Pancreas (tissue), 10 donors: ENCODE measurements around the gene STH. TPM values are rescaled to one million over a fixed set of nuclear protein-coding genes. Genes with fewer than 3 reads are reported as not detected.

ENCODE experiments used
- ATAC-seq, 4 donors: fragments of 200-7000 bp; cut with Tn5 transposase; one replicate each; pipeline versions ENCODE4 v1.8.0 to v1.9.1; 2020; ENCODE audit warnings: mild to moderate bottlenecking in 4 of 4, moderate library complexity in 4 of 4
- DNase-seq, 6 donors: peaks; one replicate each; pipeline ENCODE4 v3.0.0-alpha.2; 2020
- FAIRE-seq: peaks from 2 replicates; lab custom pipeline; 2012; peaks lifted over from hg19 to GRCh38; lab: Jason Lieb, UNC
- H3K27ac ChIP-seq, 4 donors: fragments of 200-600 bp; sonication (generic); 1 replicate in 3 of 4; 2 replicates in 1 of 4; pipeline versions ENCODE4 v1.5.0 to v1.8.0; 2020
- H3K27me3 ChIP-seq, 4 donors: fragments of 200-600 bp; one replicate each; pipeline ENCODE4 v1.8.0; 2021
- H3K36me3 ChIP-seq, 3 donors: fragments of 200-600 bp; sonication (generic) in 1 of 3; one replicate each; pipeline versions ENCODE4 v1.5.0 to v1.8.0; 2020 to 2021
- H3K4me1 ChIP-seq, 3 donors: fragments of 200-600 bp; one replicate each; pipeline ENCODE4 v1.8.0; 2021
- H3K4me3 ChIP-seq, 4 donors: fragments of 200-600 bp; sonication (generic) in 2 of 4; one replicate each; pipeline versions ENCODE4 v1.5.0 to v1.8.0; 2020 to 2021
- H3K9me3 ChIP-seq, 4 donors: fragments of 200-600 bp; one replicate each; pipeline ENCODE4 v1.8.0; 2021
- CTCF ChIP-seq, 4 donors: fragments of 200-600 bp; sonication (generic) in 3 of 4; IDR thresholded peaks; one replicate each; pipeline versions ENCODE4 v1.5.0 to v1.8.0; 2021; ENCODE audit warnings: antibody characterized with exemption in 4 of 4
- WGBS, 2 donors: extraction: QIAGEN DNeasy Blood & Tissue Kit; methylation state at CpG; one replicate each; pipeline ENCODE4 v1.1.7; 2013; 5-methylcytosine and 5-hydroxymethylcytosine counted together
- intact Hi-C, 3 donors: fragments of 100-400 bp; cut with DNase I; formaldehyde crosslinking; loops; one replicate each; pipeline versions ENCODE4 v1.11.1 to v1.14.2; 2022
- polyA plus RNA-seq, 2 donors: library from polyadenylated mRNA; stranded (reverse); fragments of 200-250 nt; gene quantifications; one replicate each; pipeline ENCODE4 v1.2.3, GENCODE V29; 2013
- total RNA-seq, 6 donors: library from RNA; stranded (reverse); fragmentation: NEBNext Ultra II Directional in 4 of 6; extraction: Animal tissue kit (Norgen Biotek cat#: 25700) in 4 of 6; gene quantifications; one replicate each; pipeline versions ENCODE4 v1.2.1 to v1.2.4, GENCODE V29; 2021 to 2023
- donor health status: healthy with polysubstance abuse.
- donor health status: DM: no; HTN: no; CAD: no; lungs with moderate emphysema.
- donor health status: DM: no; HTN: no; CAD: no.
- donor health status: control.
- donor health status: control.
- donor health status: Bipolar disorder and iron deficiency.
- donor health status: DM: yes; HTN: yes; CAD: no.
- donor health status: DM: no; HTN: no; CAD: no.
- donor health status: DM: no; HTN: no; CAD: no.
- donor health status: DM: yes; HTN: yes; CAD: no.

STH gene
- total and polyA plus RNA-seq, 8 donors: not detected

GRCh38 chr17:45999900-46000290, 845 bp downstream of the STH start:
- TF ChIP-seq CTCF (IDR thresholded peaks at IDR 0.05): no peak
- intact Hi-C loops: loop anchor here in 2 of 3 donors (5.0 kb wide), 1 partner anchor 212 kb away; no protein-coding TSS in a partner anchor

GRCh38 chr17:46000292-46000691, 1.2 kb downstream of the STH start:
- no peaks in the 10 kb centered on the region for H3K36me3 ChIP-seq
- ATAC-seq (no peak), FAIRE-seq (no peak), DNase-seq (peak in 1 of 6 donors; percentile 22)
- no peak overlapping the region for H3K4me3 ChIP-seq
- intact Hi-C loops: loop anchor here in 2 of 3 donors (5.0 kb wide), 1 partner anchor 212 kb away; no protein-coding TSS in a partner anchor
- H3K27me3 ChIP-seq: no peaks in the 10 kb centered on the region
- H3K4me1 ChIP-seq: peaks cover 12 to 21% (median 14%) of the 10 kb centered on the region in 3 donors
- TF ChIP-seq CTCF (IDR thresholded peaks at IDR 0.05): no peak
- no peak overlapping the region for H3K27ac ChIP-seq
- H3K9me3 ChIP-seq: no peaks in the 10 kb centered on the region
- WGBS, 2 donors: 81% methylated on average over 7 of the region's 7 CpGs

More at GRCh38 chr17:45999900-46000290, 845 bp downstream of the STH start:
- no peaks in the 10 kb centered on the region for H3K9me3 ChIP-seq
- ATAC-seq (no peak), FAIRE-seq (no peak), DNase-seq (peak in 1 of 6 donors; percentile 9)
- no peaks in the 10 kb centered on the region for H3K36me3 ChIP-seq
- no peaks in the 10 kb centered on the region for H3K27me3 ChIP-seq
- no peak overlapping the region for H3K4me3 ChIP-seq
- H3K4me1 ChIP-seq: peaks cover 12 to 17% (median 12%) of the 10 kb centered on the region in 3 donors
- WGBS, 2 donors: 76 to 83% methylated on average over 9 of the region's 9 CpGs
- no peak overlapping the region for H3K27ac ChIP-seq

GRCh38 chr17:46000757-46001156, 1.7 kb downstream of the STH start:
- Histone ChIP-seq H3K9me3 (no peaks in the 10 kb centered on the region), H3K4me3 (no peak overlapping the region), H3K27me3 (no peaks in the 10 kb centered on the region), H3K36me3 (no peaks in the 10 kb centered on the region), H3K27ac (no peak overlapping the region), H3K4me1 (peaks cover 12 to 21% (median 15%) of the 10 kb centered on the region in 3 donors)
- DNase-seq (peak in 1 of 6 donors; percentile 43), ATAC-seq (no peak), FAIRE-seq (no peak)
- intact Hi-C loops: loop anchor here in 2 of 3 donors (5.0 kb wide), 1 partner anchor 212 kb away; no protein-coding TSS in a partner anchor
- 67 to 70% methylated on average over 2 of the region's 2 CpGs for WGBS, 2 donors
- TF ChIP-seq CTCF (IDR thresholded peaks at IDR 0.05): no peak

- Histone ChIP-seq H3K4me3 (no peak overlapping the region), H3K27ac (no peak overlapping the region), H3K27me3 (no peaks in the 10 kb centered on the region), H3K36me3 (no peaks in the 10 kb centered on the region), H3K4me1 (peaks cover 12 to 21% (median 15%) of the 10 kb centered on the region in 3 donors), H3K9me3 (no peaks in the 10 kb centered on the region)
- ATAC-seq (no peak), DNase-seq (peak in 1 of 6 donors; percentile 28), FAIRE-seq (no peak)
- intact Hi-C loops: loop anchor here in 2 of 3 donors (5.0 kb wide), 1 partner anchor 211 kb away; no protein-coding TSS in a partner anchor
- WGBS, 2 donors: 75 to 76% methylated on average over 13 of the region's 13 CpGs
- no peak for TF ChIP-seq CTCF (IDR thresholded peaks at IDR 0.05)
Measured at GRCh38 chr17:46001390-46002310, 2.6 kb downstream of the STH start.
